K562 (cell line): Measurements from ENCODE around the gene PRPF8. TPM values are rescaled to one million over a fixed set of nuclear protein-coding genes. Genes with fewer than 3 reads are reported as not detected.

Source experiments
- ATAC-seq: fragments of 200-7000 bp; cut with Tn5 transposase; 3 replicates; pipeline ENCODE4 v1.9.1; 2020; ENCODE audit warnings: moderate library complexity
- BruUV-seq: library from RNA; stranded (reverse); fragments of 400-500 nt; replicated peaks from 2 replicates; lab custom pipeline; 2021; lab: Mats Ljungman, UMichigan
- CTCF ChIA-PET: fragments of 300-600 bp; formaldehyde crosslinking; extraction: SDS; loops from one replicate; lab custom pipeline; 2021; ENCODE audit warnings: low intra/inter-chr PET ratio; lab: Yijun Ruan, JAX
- POLR2A ChIA-PET: fragments of 300-600, 350-650 bp; sonication (Branson Sonifier 250); formaldehyde crosslinking; extraction: SDS; loops from one replicate; lab custom pipeline; 2021; ENCODE audit warnings: antibody characterized with exemption, inconsistent platforms; lab: Yijun Ruan, JAX
- DNase-seq, 4 experiments: peaks; one replicate each; pipeline versions ENCODE4 v3.0.0 to v3.0.0-alpha.2; 2011 to 2018; ENCODE audit warnings: low spot score in 3 of 4, mixed read lengths in 3 of 4; ENCODE audit errors: extremely low read depth in 1 of 4
- FAIRE-seq: peaks from 2 replicates; lab custom pipeline; 2011; peaks lifted over from hg19 to GRCh38; lab: Jason Lieb, UNC
- H2AFZ ChIP-seq: 2 replicates; pipeline ENCODE4 v1.6.0; 2011; ENCODE audit warnings: low read depth, low read length, control low read depth, inconsistent platforms
- H3K27ac ChIP-seq: fragments of 200-600 bp; 3 replicates; pipeline ENCODE4 v1.8.0; 2011; ENCODE audit warnings: low read depth, mild to moderate bottlenecking, control low read depth, inconsistent platforms, low read length, moderate library complexity, mixed read lengths; ENCODE audit errors: extremely low read depth
- H3K27me3 ChIP-seq, 2 experiments: fragments of 300-600 bp in 1 of 2; 2 replicates in 1 of 2; 3 replicates in 1 of 2; pipeline versions ENCODE4 v1.6.0 to v1.8.0; 2011; ENCODE audit warnings: inconsistent platforms in 2 of 2, low read length in 2 of 2, mild to moderate bottlenecking in 1 of 2, mixed read lengths in 1 of 2, moderate library complexity in 1 of 2; ENCODE audit not compliant: control insufficient read depth in 2 of 2, insufficient read depth in 2 of 2
- H3K36me3 ChIP-seq: fragments of 300-600 bp; 3 replicates; pipeline ENCODE4 v1.8.0; 2011; ENCODE audit warnings: mild to moderate bottlenecking, low read length, inconsistent platforms; ENCODE audit not compliant: control insufficient read depth, insufficient read depth
- H3K4me1 ChIP-seq, 2 experiments: fragments of 200-600 bp in 1 of 2; replicated peaks in 1 of 2; 2 replicates in 1 of 2; 3 replicates in 1 of 2; pipeline versions ENCODE4 v1.5.1 to v1.8.0; 2011; ENCODE audit warnings: inconsistent platforms in 2 of 2, low read length in 2 of 2, mild to moderate bottlenecking in 1 of 2, mixed read lengths in 1 of 2, moderate library complexity in 1 of 2; ENCODE audit not compliant: control insufficient read depth in 2 of 2, insufficient read depth in 2 of 2
- H3K4me2 ChIP-seq: 2 replicates; pipeline ENCODE4 v1.6.1; 2011; ENCODE audit warnings: low read length, control low read depth, inconsistent platforms, mixed read lengths; ENCODE audit not compliant: insufficient read depth
- H3K4me3 ChIP-seq: fragments of 200-600 bp; sonication (generic), shearing (Covaris generic); 2 replicates; pipeline ENCODE4 v1.5.1; 2016; ENCODE audit warnings: control low read depth, inconsistent platforms
- H3K79me2 ChIP-seq: fragments of 200-600 bp; 3 replicates; pipeline ENCODE4 v1.8.0; 2011; ENCODE audit warnings: low read length, inconsistent platforms; ENCODE audit not compliant: control insufficient read depth, insufficient read depth
- H3K9ac ChIP-seq, 2 experiments: 2 replicates each; pipeline versions ENCODE4 v1.6.0 to v1.6.1; 2011; ENCODE audit warnings: low read depth in 2 of 2, low read length in 2 of 2, control low read depth in 1 of 2, inconsistent platforms in 1 of 2, mild to moderate bottlenecking in 1 of 2, mixed read lengths in 1 of 2; ENCODE audit not compliant: insufficient read depth in 1 of 2
- H3K9me1 ChIP-seq: one replicate; pipeline ENCODE4 v1.6.0; 2011; ENCODE audit warnings: inconsistent platforms, mild to moderate bottlenecking, low read length, moderate library complexity; ENCODE audit not compliant: control insufficient read depth, insufficient read depth
- H3K9me3 ChIP-seq: replicated peaks from 2 replicates; pipeline ENCODE4 v1.5.1; 2011; ENCODE audit warnings: low read depth, low read length, inconsistent platforms; ENCODE audit not compliant: control insufficient read depth, insufficient read depth
- H4K20me1 ChIP-seq: replicated peaks from 2 replicates; pipeline ENCODE4 v1.6.1; 2011; ENCODE audit warnings: low read length, inconsistent platforms, mixed read lengths; ENCODE audit not compliant: control insufficient read depth, insufficient read depth
- GTF2F1 ChIP-seq: IDR thresholded peaks from 2 replicates; pipeline ENCODE4 v1.6.1; 2011; ENCODE audit warnings: low read depth, low read length, improper control_type of control experiment
- IRF9 ChIP-seq: fragments of 450-650 bp; IDR thresholded peaks from 2 replicates; pipeline ENCODE4 v1.6.1; 2016; ENCODE audit warnings: missing biosample characterization, missing genetic modification characterization
- WGBS: fragments of 100-300 bp; shearing (Covaris generic); methylation state at CpG from one replicate; pipeline ENCODE4 v1.1.6; 2016; ENCODE audit warnings: low coverage, mixed read lengths; ENCODE audit not compliant: insufficient coverage; ENCODE audit errors: missing lambda C conversion rate; 5-methylcytosine and 5-hydroxymethylcytosine counted together
- in situ Hi-C: fragments of 300-500 bp; cut with MboI; formaldehyde crosslinking; loops from 4 replicates; pipeline ENCODE4 v1.15.0; 2018; ENCODE audit warnings: inconsistent platforms, mixed read lengths
- intact Hi-C: fragments of 100-400 bp; cut with micrococcal nuclease; formaldehyde crosslinking; loops from 2 replicates; pipeline ENCODE4 v1.14.2; 2022
- polyA plus RNA-seq, 8 experiments: library from polyadenylated mRNA; depleted of rRNA in 4 of 8; stranded (reverse) in 5 of 8; unstranded in 3 of 8; fragments of >200 nt; fragmentation: Nextera tagmentation in 2 of 8; fragmentation: Illumina TruSeq in 1 of 8; extraction: Ambion mirVana in 2 of 8; extraction: Trizol in 1 of 8; gene quantifications; 2 replicates each; pipeline versions ENCODE4 v1.2.1 to v1.2.3, GENCODE V29; 2011 to 2014; ENCODE audit warnings: inconsistent platforms in 1 of 8, missing spikeins in 1 of 8
- total RNA-seq, 7 experiments: library from RNA; depleted of rRNA in 6 of 7; stranded (reverse); fragments of >200 nt in 6 of 7; fragmentation: Illumina TruSeq in 2 of 7; extraction: Trizol in 2 of 7; gene quantifications; 2 replicates each; pipeline versions ENCODE4 v1.2.1 to v1.2.3, GENCODE V29; 2011 to 2021; ENCODE audit warnings: low replicate concordance in 1 of 7
- TF ChIP-seq, protein P1 (sequence below): fragments of 450-650 bp; IDR thresholded peaks from 2 replicates; pipeline ENCODE4 v1.6.1; 2016; ENCODE audit warnings: antibody characterized with exemption

Gene PRPF8
- total and polyA plus RNA-seq, 9 of the 15 experiments (the other 6 are each of a cell fraction or from before 2014, with no cell fraction given): 64.3 to 294 (median 85.9) TPM

- H4K20me1 ChIP-seq: no peaks in the 10 kb centered on the region
- H3K4me3 ChIP-seq: no peak overlapping the region
- no peaks in the 10 kb centered on the region for H3K9me3 ChIP-seq
- H3K9ac ChIP-seq: no peak overlapping the region
- CTCF ChIA-PET: no interaction called here
- TF ChIP-seq, protein P1, sequence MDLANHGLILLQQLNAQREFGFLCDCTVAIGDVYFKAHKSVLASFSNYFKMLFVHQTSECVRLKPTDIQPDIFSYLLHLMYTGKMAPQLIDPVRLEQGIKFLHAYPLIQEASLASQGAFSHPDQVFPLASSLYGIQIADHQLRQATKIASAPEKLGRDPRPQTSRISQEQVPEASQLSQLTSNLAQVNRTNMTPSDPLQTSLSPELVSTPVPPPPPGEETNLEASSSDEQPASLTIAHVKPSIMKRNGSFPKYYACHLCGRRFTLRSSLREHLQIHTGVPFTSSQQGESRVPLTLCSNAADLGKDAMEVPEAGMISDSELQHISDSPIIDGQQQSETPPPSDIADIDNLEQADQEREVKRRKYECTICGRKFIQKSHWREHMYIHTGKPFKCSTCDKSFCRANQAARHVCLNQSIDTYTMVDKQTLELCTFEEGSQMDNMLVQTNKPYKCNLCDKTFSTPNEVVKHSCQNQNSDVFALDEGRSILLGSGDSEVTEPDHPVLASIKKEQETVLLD: no peak
- in situ Hi-C loops (no loop called here), intact Hi-C loops (no loop called here)
- H3K9me1 ChIP-seq: no peaks in the 10 kb centered on the region
- no peaks in the 10 kb centered on the region for H3K79me2 ChIP-seq
- DNase-seq (no peak), ATAC-seq (no peak), FAIRE-seq (no peak)
- no TSS peak for BruUV-seq
- WGBS: 94% methylated on average over 9 of the region's 10 CpGs
- no peak overlapping the region for H3K27ac ChIP-seq
- no peaks in the 10 kb centered on the region for H3K36me3 ChIP-seq
- peaks cover 0 to 6% of the 10 kb centered on the region in 2 experiments; a peak in 2 of 5 replicates for H3K4me1 ChIP-seq
- H2AFZ ChIP-seq: no peak overlapping the region
- H3K27me3 ChIP-seq: no peaks in the 10 kb centered on the region
- H3K4me2 ChIP-seq: no peak overlapping the region
- POLR2A ChIA-PET: interaction anchor here (0.6 to 1.5 kb wide), 2 partner anchors 13 to 38 kb away, joined by 3 to 6 read pairs; no protein-coding TSS in a partner anchor
These were observed 73.0 kb downstream of the PRPF8 start for GRCh38 chr17:1611715-1612114.

GRCh38 chr17:1608676-1609075 is 76.0 kb downstream of the PRPF8 start:
- intact Hi-C loops (no loop called here), in situ Hi-C loops (no loop called here)
- no peak for ATAC-seq
- Histone ChIP-seq H3K9ac (no peak overlapping the region), H3K27ac (no peak overlapping the region), H3K36me3 (no peaks in the 10 kb centered on the region), H3K27me3 (no peaks in the 10 kb centered on the region), H2AFZ (no peak overlapping the region), H3K9me1 (no peaks in the 10 kb centered on the region), H3K9me3 (no peaks in the 10 kb centered on the region), H4K20me1 (no peaks in the 10 kb centered on the region), H3K4me1 (peaks cover 0 to 12% of the 10 kb centered on the region in 2 experiments; a peak in 2 of 5 replicates), H3K4me2 (no peak overlapping the region), H3K79me2 (no peaks in the 10 kb centered on the region), H3K4me3 (no peak overlapping the region)
- 81% methylated on average over 7 of the region's 7 CpGs for WGBS
- TF ChIP-seq IRF9 (tag) (no peak), GTF2F1 (no peak)
- DNase-seq: no peak
- no peak for FAIRE-seq
- no TSS peak for BruUV-seq
- ChIA-PET POLR2A (no interaction called here), CTCF (no interaction called here)
